Activated naive CD4-positive, alpha-beta T cell treated with anti-CD3 and anti-CD28 coated beads, Interleukin-2, amount 50 U/mL, for 72 hours (primary cell): ENCODE results near the gene TTC6. TPM values are rescaled to one million over a fixed set of nuclear protein-coding genes. Genes with fewer than 3 reads are reported as not detected.
A peak's percentile ranks its signal among the peaks of the same experiment; 100 is the strongest.

ENCODE experiments used
- ATAC-seq, 2 donors: fragments of 150-1000 bp; cut with Tn5 transposase; 2 replicates each; pipeline ENCODE4 v1.10.0; 2021; ENCODE audit warnings: mild to moderate bottlenecking in 2 of 2, moderate library complexity in 2 of 2
- DNase-seq, 2 donors: peaks; one replicate each; pipeline ENCODE4 v3.0.0; 2021 to 2022; ENCODE audit warnings: low spot score in 2 of 2
- H3K27ac Mint-ChIP-seq, 2 donors: one replicate each; pipeline ENCODE4 v1.8.0; 2022; ENCODE audit warnings: mild to moderate bottlenecking in 2 of 2, mixed read lengths in 2 of 2
- H3K36me3 Mint-ChIP-seq, 2 donors: one replicate each; pipeline ENCODE4 v1.8.0; 2022; ENCODE audit warnings: mixed read lengths in 2 of 2
- H3K9me3 Mint-ChIP-seq, 2 donors: one replicate each; pipeline ENCODE4 v1.8.0; 2022; ENCODE audit warnings: mixed read lengths in 2 of 2
- total RNA-seq, 2 donors: library from RNA; stranded (reverse); gene quantifications; one replicate each; pipeline ENCODE4 v1.2.3, GENCODE V29; 2022

The TTC6 gene
- total RNA-seq, 2 donors from 2014 or later: not detected

GRCh38 chr14:37579274-37579673 lies 16.2 kb upstream of the TTC6 start:
- peaks cover 4 to 5% of the 10 kb centered on the region in 2 donors for H3K9me3 Mint-ChIP-seq
- no peaks in the 10 kb centered on the region for H3K36me3 Mint-ChIP-seq
- H3K27ac Mint-ChIP-seq: no peak overlapping the region
- ATAC-seq: no peak
- DNase-seq: no peak

GRCh38 chr14:37580146-37580545 lies 15.3 kb upstream of the TTC6 start:
- DNase-seq (no peak), ATAC-seq (no peak)
- Mint-ChIP-seq H3K9me3 (no peaks in the 10 kb centered on the region), H3K36me3 (no peaks in the 10 kb centered on the region), H3K27ac (no peak overlapping the region)

- ATAC-seq: no peak
- Mint-ChIP-seq H3K36me3 (peaks cover 10 to 15% of the 10 kb centered on the region in 2 donors), H3K9me3 (no peaks in the 10 kb centered on the region), H3K27ac (no peak overlapping the region)
- DNase-seq: no peak
Measured at GRCh38 chr14:37583358-37584210, 11.8 kb upstream of the TTC6 start.

- H3K36me3 Mint-ChIP-seq: peaks cover 19 to 24% of the 10 kb centered on the region in 2 donors
- DNase-seq (no peak), ATAC-seq (no peak)
- H3K9me3 Mint-ChIP-seq: peaks cover 7% of the 10 kb centered on the region in 2 donors
- H3K27ac Mint-ChIP-seq: no peak overlapping the region
Measured at GRCh38 chr14:37584211-37585100, 11.0 kb upstream of the TTC6 start.

GRCh38 chr14:37585101-37585511 lies 10.3 kb upstream of the TTC6 start:
- no peak for DNase-seq
- peaks cover 7% of the 10 kb centered on the region in 2 donors for H3K9me3 Mint-ChIP-seq
- ATAC-seq: no peak
- H3K36me3 Mint-ChIP-seq: peaks cover 21 to 26% of the 10 kb centered on the region in 2 donors
- H3K27ac Mint-ChIP-seq: no peak overlapping the region

- Mint-ChIP-seq H3K36me3 (peaks cover 32 to 33% of the 10 kb centered on the region in 2 donors), H3K9me3 (peaks cover 8 to 10% of the 10 kb centered on the region in 2 donors), H3K27ac (no peak overlapping the region)
Measured at GRCh38 chr14:37585971-37586796, 9.2 kb upstream of the TTC6 start.

GRCh38 chr14:37586797-37587130 lies 8.7 kb upstream of the TTC6 start:
- Mint-ChIP-seq H3K27ac (no peak overlapping the region), H3K9me3 (peaks cover 11 to 13% of the 10 kb centered on the region in 2 donors), H3K36me3 (peaks cover 35% of the 10 kb centered on the region in 2 donors)
- ATAC-seq (no peak), DNase-seq (no peak)

More at GRCh38 chr14:37585971-37586796, 9.2 kb upstream of the TTC6 start:
- ATAC-seq (no peak), DNase-seq (no peak)

- H3K9me3 Mint-ChIP-seq: peaks cover 11 to 13% of the 10 kb centered on the region in 2 donors
- no peak overlapping the region for H3K27ac Mint-ChIP-seq
- no peak for ATAC-seq
Measured at GRCh38 chr14:37587131-37587803, 8.2 kb upstream of the TTC6 start.

GRCh38 chr14:37587881-37588666 lies 7.4 kb upstream of the TTC6 start:
- Mint-ChIP-seq H3K27ac (no peak overlapping the region), H3K9me3 (peaks cover 11 to 21% of the 10 kb centered on the region in 2 donors), H3K36me3 (peaks cover 42 to 44% of the 10 kb centered on the region in 2 donors)
- no peak for ATAC-seq
- DNase-seq: no peak

More at GRCh38 chr14:37587131-37587803, 8.2 kb upstream of the TTC6 start:
- DNase-seq: no peak
- H3K36me3 Mint-ChIP-seq: peaks cover 35 to 36% of the 10 kb centered on the region in 2 donors

- ATAC-seq (no peak), DNase-seq (no peak)
- Mint-ChIP-seq H3K9me3 (peaks cover 11 to 21% of the 10 kb centered on the region in 2 donors), H3K36me3 (peaks cover 44 to 45% of the 10 kb centered on the region in 2 donors), H3K27ac (no peak overlapping the region)
Measured at GRCh38 chr14:37588667-37588955, 6.8 kb upstream of the TTC6 start.

GRCh38 chr14:37588956-37589714 lies 6.3 kb upstream of the TTC6 start:
- H3K36me3 Mint-ChIP-seq: peaks cover 46 to 50% of the 10 kb centered on the region in 2 donors
- DNase-seq (no peak), ATAC-seq (no peak)
- H3K27ac Mint-ChIP-seq: no peak overlapping the region
- peaks cover 13 to 22% of the 10 kb centered on the region in 2 donors for H3K9me3 Mint-ChIP-seq

- Mint-ChIP-seq H3K9me3 (peaks cover 16 to 24% of the 10 kb centered on the region in 2 donors), H3K36me3 (peaks cover 50 to 52% of the 10 kb centered on the region in 2 donors), H3K27ac (no peak overlapping the region)
- ATAC-seq (no peak), DNase-seq (no peak)
Measured at GRCh38 chr14:37589715-37590427, 5.6 kb upstream of the TTC6 start.

- Mint-ChIP-seq H3K9me3 (peaks cover 16 to 24% of the 10 kb centered on the region in 2 donors), H3K36me3 (peaks cover 50 to 53% of the 10 kb centered on the region in 2 donors), H3K27ac (peak overlapping the region in 1 of 2 donors; percentile 97)
- no peak for ATAC-seq
- DNase-seq: no peak
Measured at GRCh38 chr14:37590428-37591139, 4.8 kb upstream of the TTC6 start.
